D721Med (cell line): Measurements from ENCODE around the gene EIF2D.
"Not testable (repeated sequence)": the region's sequence is repeated elsewhere in the genome, so short reads cannot be mapped to it uniquely, and the experiment has no call there.

Source experiments
- DNase-seq: peaks from one replicate; pipeline ENCODE4 v3.0.0; 2011; ENCODE audit warnings: low spot score; ENCODE audit not compliant: insufficient read length
- FAIRE-seq: peaks from 2 replicates; lab custom pipeline; 2011; peaks lifted over from hg19 to GRCh38; lab: Jason Lieb, UNC
- CTCF ChIP-seq: IDR thresholded peaks from 2 replicates; pipeline ENCODE4 v1.5.1; 2012; ENCODE audit warnings: mild to moderate bottlenecking, control low read depth; ENCODE audit not compliant: insufficient read depth; ENCODE audit errors: missing control alignments

The EIF2D gene

GRCh38 chr1:206635978-206636345 lies 23.7 kb upstream of the EIF2D start:
- FAIRE-seq, result no peak
- TF ChIP-seq CTCF, result no peak
- no peak for DNase-seq

GRCh38 chr1:206635080-206635977 lies 23.1 kb upstream of the EIF2D start, which contains the start of gene DYRK3:
Gene DYRK3, plus strand, starts transcription at chr1:206635536. Its CDS starts 168 bp downstream, at chr1:206635704.
- peak; percentile 84 for DNase-seq
- no peak for TF ChIP-seq CTCF
- FAIRE-seq, result no peak

- peak; percentile 96 for TF ChIP-seq CTCF
- FAIRE-seq, result peak; percentile 35
- no peak for DNase-seq
These were observed 22.3 kb upstream of the EIF2D start for GRCh38 chr1:206634365-206635079.

GRCh38 chr1:206633708-206634121 lies 21.4 kb upstream of the EIF2D start:
- DNase-seq (no peak), FAIRE-seq (no peak)
- TF ChIP-seq CTCF, result no peak

- no peak for FAIRE-seq
- peak; percentile 93 for TF ChIP-seq CTCF
- no peak for DNase-seq
These were observed 18.8 kb upstream of the EIF2D start for GRCh38 chr1:206631085-206631509.

- no peak for TF ChIP-seq CTCF
- DNase-seq, result no peak
- FAIRE-seq, result no peak
These were observed 16.7 kb upstream of the EIF2D start for GRCh38 chr1:206628916-206629315.

- FAIRE-seq, DNase-seq: not testable (repeated sequence)
These were observed 14.1 kb upstream of the EIF2D start for GRCh38 chr1:206626396-206626795.
